Measurements from ENCODE around the gene CARD16.
"Not testable (repeated sequence)": the region's sequence is repeated elsewhere in the genome, so short reads cannot be mapped to it uniquely, and the experiment has no call there.

The CARD16 gene

DNA sequence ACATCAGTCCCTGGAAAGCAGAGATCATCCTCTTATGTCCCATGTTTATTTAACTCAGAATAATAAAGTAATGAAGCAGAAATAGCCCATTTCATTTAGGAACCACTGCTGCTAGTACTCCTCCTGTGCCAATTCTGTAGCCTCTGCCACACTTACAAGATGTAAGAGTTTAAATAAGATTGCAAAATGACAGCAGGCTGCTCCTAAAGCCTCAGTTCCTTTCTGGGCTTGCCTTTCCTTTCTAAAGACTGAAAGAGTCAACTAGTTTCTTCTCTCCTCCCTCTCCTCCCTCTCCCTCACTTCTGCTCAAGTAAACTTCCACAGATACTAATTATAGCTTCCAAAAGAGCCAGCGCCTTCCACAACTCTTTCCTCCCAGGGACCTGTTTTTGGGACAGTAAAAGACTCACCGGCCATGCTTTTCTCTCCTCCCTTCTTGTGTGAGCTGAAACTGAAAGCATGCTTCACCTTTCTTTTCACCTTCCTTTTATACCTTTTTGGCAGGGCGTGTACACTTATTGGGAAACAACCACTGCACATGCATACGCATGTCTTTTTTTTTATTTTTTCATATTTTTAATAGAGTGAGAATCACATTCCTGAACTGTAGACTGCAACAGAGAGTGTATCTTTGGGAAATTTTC is 26.1 kb upstream of the CARD16 start:
- Histone ChIP-seq H3K79me2 (ENCODE audit: insufficient read depth, low read depth) (no peaks in the 10 kb centered on the region), H3K4me1 (ENCODE audit: low read depth, poor library complexity, severe bottlenecking) (no peaks in the 10 kb centered on the region), H3K27ac (no peak overlapping the region), H3K27me3 (ENCODE audit: insufficient read depth, low read depth) (no peaks in the 10 kb centered on the region), H3K4me3 (IDR thresholded peaks at IDR 0.05; ENCODE audit: insufficient read depth, low read depth, low read length) (no peak overlapping the region), H3K36me3 (ENCODE audit: insufficient read depth) (no peaks in the 10 kb centered on the region), H2AFZ (ENCODE audit: low read depth) (no peak overlapping the region), H4K20me1 (ENCODE audit: insufficient read depth) (no peaks in the 10 kb centered on the region), H3K4me2 (no peak overlapping the region), H3K9ac (no peak overlapping the region)
- TF ChIP-seq, protein P1, sequence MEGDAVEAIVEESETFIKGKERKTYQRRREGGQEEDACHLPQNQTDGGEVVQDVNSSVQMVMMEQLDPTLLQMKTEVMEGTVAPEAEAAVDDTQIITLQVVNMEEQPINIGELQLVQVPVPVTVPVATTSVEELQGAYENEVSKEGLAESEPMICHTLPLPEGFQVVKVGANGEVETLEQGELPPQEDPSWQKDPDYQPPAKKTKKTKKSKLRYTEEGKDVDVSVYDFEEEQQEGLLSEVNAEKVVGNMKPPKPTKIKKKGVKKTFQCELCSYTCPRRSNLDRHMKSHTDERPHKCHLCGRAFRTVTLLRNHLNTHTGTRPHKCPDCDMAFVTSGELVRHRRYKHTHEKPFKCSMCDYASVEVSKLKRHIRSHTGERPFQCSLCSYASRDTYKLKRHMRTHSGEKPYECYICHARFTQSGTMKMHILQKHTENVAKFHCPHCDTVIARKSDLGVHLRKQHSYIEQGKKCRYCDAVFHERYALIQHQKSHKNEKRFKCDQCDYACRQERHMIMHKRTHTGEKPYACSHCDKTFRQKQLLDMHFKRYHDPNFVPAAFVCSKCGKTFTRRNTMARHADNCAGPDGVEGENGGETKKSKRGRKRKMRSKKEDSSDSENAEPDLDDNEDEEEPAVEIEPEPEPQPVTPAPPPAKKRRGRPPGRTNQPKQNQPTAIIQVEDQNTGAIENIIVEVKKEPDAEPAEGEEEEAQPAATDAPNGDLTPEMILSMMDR (conservative IDR thresholded peaks at IDR 0.05; ENCODE audit: low read depth, low read length) = no peak

DNA sequence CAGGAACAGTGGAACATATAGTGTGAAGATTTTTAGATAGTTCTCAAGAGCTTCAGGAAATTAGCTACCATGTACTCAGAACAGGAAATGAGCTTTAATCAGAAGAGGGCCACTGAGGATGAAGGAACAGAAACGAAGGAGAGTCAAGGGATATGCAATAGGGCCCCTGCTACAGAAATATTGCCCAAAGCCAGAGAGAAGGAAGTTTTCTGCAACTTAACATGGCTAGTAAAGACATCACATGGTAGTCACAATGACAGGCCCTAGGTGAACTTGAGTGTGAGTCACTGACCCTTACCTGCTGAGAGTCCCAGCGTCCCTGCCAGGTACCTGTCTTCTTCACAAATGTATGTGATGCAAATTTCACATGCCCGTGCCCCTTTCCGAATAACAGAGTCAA is 25.2 kb upstream of the CARD16 start:
- Histone ChIP-seq H3K4me2 (no peak overlapping the region), H3K4me1 (ENCODE audit: low read depth, poor library complexity, severe bottlenecking) (no peaks in the 10 kb centered on the region), H2AFZ (ENCODE audit: low read depth) (no peak overlapping the region), H4K20me1 (ENCODE audit: insufficient read depth) (no peaks in the 10 kb centered on the region), H3K27me3 (ENCODE audit: insufficient read depth, low read depth) (no peaks in the 10 kb centered on the region), H3K4me3 (IDR thresholded peaks at IDR 0.05; ENCODE audit: insufficient read depth, low read depth, low read length) (no peak overlapping the region), H3K9ac (no peak overlapping the region), H3K79me2 (ENCODE audit: insufficient read depth, low read depth) (no peaks in the 10 kb centered on the region), H3K36me3 (ENCODE audit: insufficient read depth) (no peaks in the 10 kb centered on the region), H3K27ac (no peak overlapping the region)
- TF ChIP-seq, protein P1 (conservative IDR thresholded peaks at IDR 0.05; ENCODE audit: low read depth, low read length) = no peak

DNA sequence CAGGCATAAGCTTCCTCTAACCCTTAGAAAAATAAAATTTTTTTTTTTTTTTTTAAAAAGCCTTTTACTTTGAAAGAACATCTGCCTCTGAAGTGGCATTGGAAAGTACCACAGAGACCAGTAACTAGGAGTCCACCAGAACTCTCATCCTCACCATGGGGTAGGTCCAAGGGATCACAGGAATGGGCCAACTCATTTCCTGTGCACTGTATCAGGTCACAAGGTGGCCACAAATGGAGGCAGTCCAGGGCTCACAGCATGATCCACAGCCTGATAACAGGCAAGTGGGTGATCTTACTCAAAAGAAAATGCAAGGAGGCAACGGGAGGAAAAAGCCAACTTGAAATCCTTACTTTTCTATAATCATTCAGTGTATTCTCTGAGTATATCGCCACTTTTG is 24.6 kb upstream of the CARD16 start:
- not testable (repeated sequence) for H3K27me3 ChIP-seq (ENCODE audit: insufficient read depth, low read depth); H4K20me1 ChIP-seq (ENCODE audit: insufficient read depth); H3K4me2 ChIP-seq; H2AFZ ChIP-seq (ENCODE audit: low read depth); H3K27ac ChIP-seq; H3K79me2 ChIP-seq (ENCODE audit: insufficient read depth, low read depth); H3K4me1 ChIP-seq (ENCODE audit: low read depth, poor library complexity, severe bottlenecking); H3K4me3 ChIP-seq (IDR thresholded peaks at IDR 0.05; ENCODE audit: insufficient read depth, low read depth, low read length); H3K9ac ChIP-seq; H3K36me3 ChIP-seq (ENCODE audit: insufficient read depth)

DNA sequence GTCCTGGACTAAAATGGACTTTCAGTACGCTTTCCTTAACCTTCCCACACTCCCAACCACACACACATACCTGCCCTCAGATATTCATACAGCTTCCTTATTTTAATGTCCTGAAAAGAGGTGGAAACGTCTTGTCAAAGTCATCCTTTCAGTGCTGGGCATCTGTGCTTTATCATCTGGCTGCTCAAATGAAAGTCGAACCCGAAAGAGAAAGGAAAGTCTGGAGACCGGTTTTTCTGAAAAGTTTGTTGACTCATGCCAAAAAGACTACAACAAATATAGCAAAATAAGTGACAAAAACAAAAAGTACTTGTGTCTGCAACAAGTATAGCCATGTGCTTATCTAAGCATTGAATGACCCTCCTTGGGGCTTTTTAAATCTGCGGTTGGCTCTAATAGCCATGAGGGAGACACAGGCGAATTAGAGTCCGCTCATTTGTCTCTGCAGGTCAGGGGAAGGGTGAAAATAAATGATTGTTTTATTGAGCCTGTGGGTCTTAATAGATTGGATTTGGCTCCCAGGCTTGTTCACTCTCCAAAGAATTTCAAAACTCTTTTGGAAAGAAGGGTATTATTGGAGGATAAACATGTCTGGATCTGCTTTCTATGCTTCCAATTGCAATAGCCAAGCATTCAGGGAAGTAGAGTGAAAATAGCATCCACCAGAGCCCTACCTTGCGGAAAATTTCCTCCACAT is 18.3 kb upstream of the CARD16 start:
- H3K4me3 ChIP-seq (IDR thresholded peaks at IDR 0.05; ENCODE audit: insufficient read depth, low read depth, low read length); H3K9ac ChIP-seq; H4K20me1 ChIP-seq (ENCODE audit: insufficient read depth); H2AFZ ChIP-seq (ENCODE audit: low read depth); H3K4me2 ChIP-seq; H3K79me2 ChIP-seq (ENCODE audit: insufficient read depth, low read depth); H3K27me3 ChIP-seq (ENCODE audit: insufficient read depth, low read depth); H3K27ac ChIP-seq; H3K36me3 ChIP-seq (ENCODE audit: insufficient read depth); H3K4me1 ChIP-seq (ENCODE audit: low read depth, poor library complexity, severe bottlenecking): not testable (repeated sequence)

DNA sequence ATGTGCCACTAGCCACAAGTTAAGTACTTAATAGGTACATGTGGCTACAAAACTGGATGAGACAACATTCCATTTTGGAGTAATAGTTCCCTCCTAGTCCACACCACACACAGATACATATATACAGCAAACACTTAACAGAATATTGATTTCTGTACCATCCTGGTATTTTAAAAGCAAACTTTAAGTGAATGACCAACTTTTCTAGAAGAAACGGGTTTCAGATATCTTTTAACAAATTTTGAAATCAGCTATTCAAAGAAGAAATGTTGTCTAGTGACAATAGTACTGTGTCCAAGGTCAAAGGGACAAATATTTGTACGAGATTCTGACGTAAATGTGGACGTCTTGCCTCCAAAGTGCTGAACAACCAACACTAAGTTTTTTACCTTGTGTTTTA is 12.3 kb upstream of the CARD16 start:
- no peak overlapping the region for H3K4me3 ChIP-seq (IDR thresholded peaks at IDR 0.05; ENCODE audit: insufficient read depth, low read depth, low read length)
- no peaks in the 10 kb centered on the region for H3K4me1 ChIP-seq (ENCODE audit: low read depth, poor library complexity, severe bottlenecking)
- H3K27ac ChIP-seq = no peak overlapping the region
- H3K36me3 ChIP-seq (ENCODE audit: insufficient read depth) = no peaks in the 10 kb centered on the region
- H3K79me2 ChIP-seq (ENCODE audit: insufficient read depth, low read depth) = no peaks in the 10 kb centered on the region
- H3K4me2 ChIP-seq = no peak overlapping the region
- no peak overlapping the region for H2AFZ ChIP-seq (ENCODE audit: low read depth)
- no peaks in the 10 kb centered on the region for H3K27me3 ChIP-seq (ENCODE audit: insufficient read depth, low read depth)
- H3K9ac ChIP-seq = no peak overlapping the region
- TF ChIP-seq, protein P1 (conservative IDR thresholded peaks at IDR 0.05; ENCODE audit: low read depth, low read length) = no peak
- no peaks in the 10 kb centered on the region for H4K20me1 ChIP-seq (ENCODE audit: insufficient read depth)
